T-helper 22 cell (primary cell): ENCODE measurements around the gene TOMM70.
A peak's percentile ranks its signal among the peaks of the same experiment; 100 is the strongest.
"Not testable (repeated sequence)": the region's sequence is repeated elsewhere in the genome, so short reads cannot be mapped to it uniquely, and the experiment has no call there.

Experiments
- DNase-seq: peaks from one replicate; pipeline ENCODE4 v3.0.0-alpha.2; 2020; ENCODE audit warnings: low read depth

TOMM70 gene

DNA sequence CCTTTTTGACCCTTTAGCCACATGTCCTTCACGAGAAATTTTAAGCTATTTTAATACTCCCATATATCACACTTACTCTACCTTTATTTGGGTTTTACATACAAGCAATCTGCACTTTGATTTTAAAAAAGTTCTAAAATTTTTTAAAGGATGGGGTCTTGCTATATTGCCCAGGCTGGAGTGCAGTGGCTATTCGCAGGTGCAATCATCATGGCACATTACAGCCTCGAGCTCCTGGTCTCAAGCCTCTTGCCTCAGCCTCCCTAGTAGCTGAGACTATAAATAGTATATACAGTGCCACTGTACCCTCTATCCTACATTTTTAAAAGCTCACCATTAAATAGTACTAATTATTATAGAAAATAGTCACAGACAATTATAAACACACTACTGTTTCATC is 36.5 kb downstream of the TOMM70 start:
- no peak for DNase-seq

DNA sequence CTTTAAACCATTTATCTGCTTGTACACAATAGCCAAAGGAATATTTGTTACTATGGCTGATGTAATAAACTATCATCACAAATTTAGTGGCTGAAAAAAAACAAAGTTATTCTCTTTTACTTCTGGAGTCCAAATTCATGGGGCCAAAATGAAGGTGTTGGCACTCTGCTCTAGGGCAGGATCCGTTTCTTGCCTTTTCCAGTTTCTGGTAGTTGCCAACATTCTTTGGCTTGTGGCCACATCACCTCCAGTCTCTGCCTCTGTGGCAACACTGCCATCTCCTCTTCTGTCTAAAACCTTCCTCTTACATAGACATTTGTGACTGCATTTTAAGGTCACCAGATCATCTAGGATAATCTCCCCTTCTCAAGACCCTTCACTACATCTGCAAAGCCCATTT is 39.0 kb downstream of the TOMM70 start:
- DNase-seq = no peak

DNA sequence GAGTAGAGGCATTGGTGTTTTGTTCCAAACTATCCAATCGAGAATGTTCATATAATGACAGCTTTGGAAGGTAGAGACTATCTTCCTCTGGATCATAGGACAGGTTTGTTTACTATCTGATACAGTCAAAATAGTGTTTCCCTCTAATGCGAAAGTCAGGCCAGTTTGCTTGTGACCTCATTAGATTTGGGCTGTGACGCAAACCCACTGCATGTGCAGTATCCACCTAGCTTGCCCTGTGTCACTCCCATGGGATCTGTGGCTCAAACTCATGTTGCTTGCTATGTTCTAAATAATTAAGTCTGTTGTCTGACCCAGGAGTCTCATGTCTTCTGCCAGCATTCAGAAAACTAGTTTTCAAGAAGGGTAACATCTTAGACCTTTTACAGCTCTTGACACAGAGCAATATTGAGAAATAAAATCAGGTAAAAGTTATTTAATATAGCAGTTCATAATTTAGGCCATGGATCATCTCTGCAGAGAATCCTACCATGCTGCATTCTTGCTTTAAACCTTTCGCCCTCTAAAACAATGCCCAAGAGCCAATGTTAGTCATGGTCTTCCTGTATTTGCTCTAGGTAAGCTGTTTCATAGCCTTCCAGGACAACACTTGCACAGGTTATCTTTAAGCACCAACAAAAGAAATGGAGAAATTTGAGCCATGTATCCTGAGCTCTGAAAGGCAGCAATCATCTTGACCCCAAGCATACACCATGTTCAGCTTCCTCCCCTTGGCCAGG is 40.0 kb downstream of the TOMM70 start:
- no peak for DNase-seq

GRCh38 chr3:100359035-100359434 is 41.9 kb downstream of the TOMM70 start:
- no peak for DNase-seq

DNA sequence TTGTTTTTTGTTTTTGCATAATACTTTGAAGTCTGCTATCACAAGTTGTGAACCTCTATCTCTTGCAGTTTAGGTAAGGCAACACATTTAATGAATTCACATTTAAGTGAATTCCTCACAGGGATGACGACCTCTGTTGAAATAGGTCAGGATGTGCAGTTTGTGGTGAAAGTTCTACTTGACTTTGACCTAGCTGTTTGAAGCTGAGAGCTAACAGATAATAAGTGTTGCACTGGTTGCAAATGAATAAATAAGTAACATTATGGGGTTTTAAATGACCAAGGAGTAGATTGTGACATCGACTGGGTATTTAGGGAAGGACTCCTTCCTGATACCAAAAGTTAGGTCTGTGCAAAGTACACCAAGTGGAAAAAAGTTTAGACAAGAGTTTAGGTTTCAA is 42.5 kb downstream of the TOMM70 start:
- DNase-seq = no peak

DNA sequence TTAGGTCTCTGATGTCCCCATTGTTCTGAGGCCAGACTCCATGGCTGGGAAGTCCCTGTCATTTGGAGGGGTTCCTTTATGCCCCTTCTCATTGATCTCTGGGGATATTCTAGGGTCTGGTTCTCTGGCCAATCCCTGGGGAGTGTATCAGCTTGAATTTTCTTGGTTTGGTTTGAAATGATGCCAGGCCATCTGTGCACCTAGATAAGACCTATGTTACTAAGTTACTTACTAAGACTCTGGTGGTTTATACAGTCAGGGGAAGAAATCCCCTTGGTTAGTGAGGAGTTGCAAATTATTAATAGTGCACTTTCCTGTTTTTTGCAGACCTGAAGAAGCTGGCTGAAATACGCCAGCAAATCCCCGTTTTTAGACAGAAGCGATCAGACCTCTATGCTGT is 46.0 kb downstream of the TOMM70 start:
- DNase-seq = no peak

- no peak for DNase-seq
These were observed 48.3 kb downstream of the TOMM70 start for GRCh38 chr3:100352296-100353231.

DNA sequence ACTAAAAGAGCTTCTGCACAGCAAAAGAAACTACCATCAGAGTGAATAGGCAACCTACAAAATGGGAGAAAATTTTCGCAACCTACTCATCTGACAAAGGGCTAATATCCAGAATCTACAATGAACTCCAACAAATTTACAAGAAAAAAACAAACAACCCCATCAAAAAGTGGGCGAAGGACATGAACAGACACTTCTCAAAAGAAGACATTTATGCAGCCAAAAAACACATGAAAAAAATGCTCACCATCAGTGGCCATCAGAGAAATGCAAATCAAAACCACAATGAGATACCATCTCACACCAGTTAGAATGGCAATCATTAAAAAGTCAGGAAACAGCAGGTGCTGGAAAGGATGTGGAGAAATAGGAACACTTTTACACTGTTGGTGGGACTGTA is 49.1 kb downstream of the TOMM70 start:
- DNase-seq = not testable (repeated sequence)

- DNase-seq = no peak
These were observed 52.2 kb downstream of the TOMM70 start for GRCh38 chr3:100348727-100349126.

- no peak for DNase-seq
These were observed 60.4 kb downstream of the TOMM70 start for GRCh38 chr3:100340527-100340926.

DNA sequence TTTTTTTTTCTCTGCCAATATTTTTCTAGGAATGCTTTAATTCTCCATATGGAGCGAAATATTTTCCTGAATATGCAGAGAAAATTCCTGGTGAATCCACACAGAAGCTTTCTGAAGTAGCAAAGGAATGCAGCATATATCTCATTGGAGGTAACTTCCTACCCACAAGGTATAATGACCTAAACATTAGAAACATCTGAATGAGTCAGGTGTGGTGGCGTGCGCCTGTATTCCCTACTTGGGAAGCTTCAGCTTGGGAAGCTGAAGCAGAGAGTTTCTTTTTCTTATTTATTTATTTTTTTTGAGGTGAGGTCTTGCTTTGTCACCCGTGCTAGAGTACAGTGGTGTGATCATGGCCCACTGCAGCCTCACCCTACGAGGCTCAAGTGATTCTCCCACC is 61.1 kb downstream of the TOMM70 start:
- DNase-seq = no peak

DNA sequence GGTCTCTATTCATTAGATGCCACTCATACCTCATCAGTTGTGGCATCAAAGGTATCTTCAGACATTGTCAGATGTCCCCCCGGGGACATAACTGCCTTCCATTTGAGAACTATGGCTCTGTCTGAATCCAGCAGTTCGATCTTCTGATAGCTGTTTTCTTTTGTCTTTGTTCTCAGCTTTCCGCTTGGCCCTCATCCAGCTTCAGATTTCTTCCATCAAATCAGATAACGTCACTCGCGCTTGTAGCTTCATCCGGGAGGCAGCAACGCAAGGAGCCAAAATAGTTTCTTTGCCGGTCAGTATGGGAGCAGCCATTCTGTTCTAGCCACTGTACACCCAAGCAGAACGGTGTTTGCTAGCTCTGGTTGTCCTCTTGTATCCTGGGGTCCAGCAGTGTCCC is 62.0 kb downstream of the TOMM70 start:
- DNase-seq = no peak

DNA sequence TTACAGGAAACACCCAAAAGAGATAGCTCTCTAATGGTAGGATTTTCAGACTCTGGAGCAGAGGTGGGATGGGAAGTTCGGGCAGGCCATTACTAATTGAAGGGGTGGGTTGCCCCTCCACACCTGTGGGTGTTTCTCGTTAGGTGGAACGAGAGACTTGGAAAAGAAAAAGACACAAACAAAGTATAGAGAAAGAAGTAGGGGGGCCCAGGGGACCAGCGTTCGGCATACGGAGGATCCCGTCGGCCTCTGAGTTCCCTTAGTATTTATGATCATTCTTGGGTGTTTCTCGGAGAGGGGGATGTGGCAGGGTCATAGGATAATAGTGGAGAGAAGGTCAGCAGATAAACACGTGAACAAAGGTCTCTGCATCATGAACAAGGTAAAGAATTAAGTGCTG is 64.7 kb downstream of the TOMM70 start:
- DNase-seq = not testable (repeated sequence)

DNA sequence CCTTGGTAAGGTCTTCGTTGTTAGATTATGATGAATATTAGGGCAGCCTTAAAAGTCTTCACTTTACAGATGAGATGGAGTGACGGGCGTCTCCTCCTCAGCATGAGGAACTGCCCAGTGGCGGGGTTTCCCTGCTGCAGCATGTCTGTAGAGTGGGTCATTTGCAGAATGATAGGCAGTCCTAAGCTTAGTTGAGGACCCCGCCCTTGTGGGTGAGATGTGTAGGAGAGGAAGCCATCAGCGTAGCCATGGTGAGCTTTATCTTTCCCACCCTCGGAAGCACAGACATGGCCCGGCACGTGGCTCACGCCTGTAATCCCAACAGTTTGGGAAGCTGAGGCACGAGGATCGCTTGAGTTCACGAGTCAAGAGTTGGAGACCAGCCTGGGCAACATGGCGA is 65.5 kb downstream of the TOMM70 start:
- DNase-seq = no peak

- DNase-seq = peak; percentile 68
These were observed 66.2 kb downstream of the TOMM70 start, which contains the start of gene NIT2 for GRCh38 chr3:100334488-100335351. Gene NIT2, plus strand, starts transcription at chr3:100334757. Its CDS starts 35 bp downstream, at chr3:100334792.

DNA sequence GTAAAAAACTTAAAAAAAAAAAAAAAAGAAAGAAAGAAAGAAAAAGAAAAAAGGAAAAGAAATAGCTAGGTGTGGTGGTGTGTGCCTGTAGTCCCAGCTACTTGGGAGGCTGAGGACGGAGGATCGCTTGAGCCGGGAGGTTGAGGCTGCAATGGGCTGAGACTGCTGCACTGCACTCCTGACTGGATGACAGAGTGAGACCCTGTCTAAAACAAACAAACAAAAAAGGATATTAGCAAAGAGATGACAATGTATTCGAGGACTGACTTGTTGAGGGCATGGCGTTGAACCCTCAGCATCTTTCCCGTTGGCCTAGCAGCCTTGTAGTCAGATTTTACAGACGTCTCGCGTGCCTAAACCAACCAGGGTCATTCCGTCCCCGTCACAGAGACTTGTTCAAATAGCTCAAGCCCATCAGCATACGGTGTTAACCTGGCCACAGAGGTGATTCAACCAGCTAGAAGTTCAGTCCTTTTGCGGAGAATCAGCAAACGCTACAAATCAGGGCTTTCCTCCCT is 66.9 kb downstream of the TOMM70 start:
- no peak for DNase-seq

GRCh38 chr3:100333051-100333450 is 67.8 kb downstream of the TOMM70 start:
- DNase-seq = no peak

DNA sequence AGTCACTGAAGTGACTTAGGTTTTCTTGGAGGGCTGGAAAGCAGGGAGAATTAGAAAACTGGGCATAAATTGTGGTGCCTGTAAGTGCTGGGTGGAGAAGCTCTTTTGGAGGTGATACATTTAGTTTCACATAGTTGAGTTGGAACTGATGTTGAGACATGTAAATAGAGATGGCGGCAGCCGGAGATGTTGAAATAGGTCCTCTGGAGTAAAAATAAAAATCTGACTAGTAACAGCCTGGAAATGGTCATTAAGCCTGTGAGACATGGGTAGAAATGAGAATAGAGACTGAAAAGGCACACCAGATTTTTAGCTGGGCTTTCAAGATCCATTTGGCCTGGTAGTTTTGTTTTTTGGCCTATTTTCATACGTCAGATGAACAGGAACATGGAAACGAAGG is 69.2 kb downstream of the TOMM70 start:
- DNase-seq = no peak

GRCh38 chr3:100330651-100331050 is 70.2 kb downstream of the TOMM70 start:
- DNase-seq = no peak

GRCh38 chr3:100329800-100330489 is 70.9 kb downstream of the TOMM70 start:
- no peak for DNase-seq

DNA sequence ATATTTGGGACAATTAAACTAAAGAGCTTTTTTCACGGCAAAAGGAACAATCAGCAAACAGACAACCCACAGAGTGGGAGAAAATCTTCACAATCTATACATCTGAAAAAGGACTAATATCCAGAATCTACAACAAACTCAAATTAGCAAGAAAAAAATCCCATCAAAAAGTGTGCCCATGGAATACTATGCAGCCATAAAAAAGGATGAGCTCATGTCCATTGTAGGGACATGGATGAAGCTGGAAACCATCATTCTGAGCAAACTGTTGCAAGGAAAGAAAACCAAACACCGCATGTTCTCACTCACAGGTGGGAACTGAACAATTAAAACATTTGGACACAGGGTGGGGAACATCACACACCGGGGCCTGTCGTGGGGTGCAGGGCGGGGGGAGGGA is 73.5 kb downstream of the TOMM70 start:
- DNase-seq = not testable (repeated sequence)
